ENCODE results near the gene PLAC8L1.
"Not testable (repeated sequence)": the region's sequence is repeated elsewhere in the genome, so short reads cannot be mapped to it uniquely, and the experiment has no call there.

The PLAC8L1 gene, protein sequence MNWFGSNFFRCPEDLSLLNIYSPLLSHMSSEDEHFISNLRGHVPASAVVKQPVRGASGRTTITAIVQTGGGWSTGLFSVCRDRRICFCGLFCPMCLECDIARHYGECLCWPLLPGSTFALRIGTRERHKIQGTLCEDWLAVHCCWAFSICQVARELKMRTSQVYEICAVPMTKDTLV

DNA sequence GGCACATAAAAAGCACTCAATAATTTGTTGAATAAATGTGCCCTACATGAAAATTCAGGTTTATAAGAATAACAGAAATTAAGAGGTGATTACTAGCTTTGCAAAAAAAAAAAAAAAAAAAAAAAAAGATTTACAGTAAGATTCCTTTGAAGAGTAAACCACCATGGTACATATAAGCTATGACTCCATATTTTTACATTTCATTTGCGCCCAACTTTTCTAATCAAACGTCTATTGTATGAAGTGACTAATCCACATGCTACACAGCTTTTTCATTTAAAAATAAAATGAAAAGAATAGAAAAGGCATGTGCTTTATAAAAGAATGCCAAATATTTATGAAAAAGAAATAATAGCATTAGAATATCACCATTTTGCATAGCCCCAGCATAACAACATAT, at the start of gene PLAC8L1:
PLAC8L1 (minus strand) TSS at position 101 of the 400 bp plus-strand sequence. CDS start 1,266 bp downstream, outside the sequence.
- TF ChIP-seq, protein P1, sequence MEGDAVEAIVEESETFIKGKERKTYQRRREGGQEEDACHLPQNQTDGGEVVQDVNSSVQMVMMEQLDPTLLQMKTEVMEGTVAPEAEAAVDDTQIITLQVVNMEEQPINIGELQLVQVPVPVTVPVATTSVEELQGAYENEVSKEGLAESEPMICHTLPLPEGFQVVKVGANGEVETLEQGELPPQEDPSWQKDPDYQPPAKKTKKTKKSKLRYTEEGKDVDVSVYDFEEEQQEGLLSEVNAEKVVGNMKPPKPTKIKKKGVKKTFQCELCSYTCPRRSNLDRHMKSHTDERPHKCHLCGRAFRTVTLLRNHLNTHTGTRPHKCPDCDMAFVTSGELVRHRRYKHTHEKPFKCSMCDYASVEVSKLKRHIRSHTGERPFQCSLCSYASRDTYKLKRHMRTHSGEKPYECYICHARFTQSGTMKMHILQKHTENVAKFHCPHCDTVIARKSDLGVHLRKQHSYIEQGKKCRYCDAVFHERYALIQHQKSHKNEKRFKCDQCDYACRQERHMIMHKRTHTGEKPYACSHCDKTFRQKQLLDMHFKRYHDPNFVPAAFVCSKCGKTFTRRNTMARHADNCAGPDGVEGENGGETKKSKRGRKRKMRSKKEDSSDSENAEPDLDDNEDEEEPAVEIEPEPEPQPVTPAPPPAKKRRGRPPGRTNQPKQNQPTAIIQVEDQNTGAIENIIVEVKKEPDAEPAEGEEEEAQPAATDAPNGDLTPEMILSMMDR (IDR thresholded peaks at IDR 0.05; ENCODE audit: low read depth, low read length) = no peak
- DNase-seq (ENCODE audit: low read depth, low spot score) = no peak
- in situ Hi-C loops (cut with HindIII; ENCODE audit: low sequenced_read_pairs) = no loop called here
- H3K4me3 ChIP-seq (ENCODE audit: low read depth, low read length) = no peak within 1 kb of the TSS

DNA sequence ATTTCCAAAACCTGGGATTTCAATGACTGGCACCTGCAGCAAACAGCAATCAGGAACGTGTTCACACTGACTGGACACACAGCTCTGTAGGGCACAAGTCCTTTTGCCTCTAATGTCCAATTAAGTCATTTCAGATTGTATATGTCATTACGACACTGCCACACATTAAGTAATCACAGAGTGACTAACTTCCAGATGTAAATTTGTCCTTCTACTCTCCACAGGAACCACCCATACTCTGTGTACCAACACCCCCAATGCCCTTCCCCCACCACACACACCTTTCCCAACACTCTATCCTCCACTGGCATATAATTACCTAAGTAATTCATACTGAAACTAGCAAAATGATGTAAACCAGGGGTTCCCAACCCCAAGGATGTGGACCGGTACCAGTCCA, 46.6 kb upstream of the PLAC8L1 start:
- H3K4me3 ChIP-seq (ENCODE audit: low read depth, low read length) = no peak overlapping the region
- in situ Hi-C loops (cut with HindIII; ENCODE audit: low sequenced_read_pairs) = no loop called here
- DNase-seq (ENCODE audit: low read depth, low spot score) = no peak
- TF ChIP-seq, protein P1 (IDR thresholded peaks at IDR 0.05; ENCODE audit: low read depth, low read length) = no peak

DNA sequence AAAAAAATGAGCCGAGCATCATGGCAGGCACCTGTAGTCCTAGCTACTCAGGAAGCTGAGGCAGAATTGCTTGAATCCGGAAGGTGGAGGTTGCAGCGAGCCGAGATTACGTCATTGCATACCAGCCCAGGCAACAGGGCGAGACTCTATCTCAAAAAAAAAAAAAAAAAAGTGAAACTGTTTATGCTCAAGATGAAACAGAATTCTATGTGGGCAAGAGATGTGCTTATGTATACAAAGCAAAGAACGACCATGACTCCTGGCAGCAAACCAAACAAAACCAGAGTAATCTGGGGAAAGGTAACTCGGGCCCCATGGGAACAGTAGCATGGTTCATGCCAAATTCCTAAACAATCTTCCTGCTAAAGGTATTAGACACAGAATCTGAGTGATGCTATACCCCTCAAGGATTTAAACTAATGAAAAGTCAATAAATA, 32.6 kb upstream of the PLAC8L1 start:
- no peak overlapping the region for H3K4me3 ChIP-seq (ENCODE audit: low read depth, low read length)
- DNase-seq (ENCODE audit: low read depth, low spot score) = peak; percentile 48
- TF ChIP-seq, protein P1 (IDR thresholded peaks at IDR 0.05; ENCODE audit: low read depth, low read length) = no peak
- in situ Hi-C loops (cut with HindIII; ENCODE audit: low sequenced_read_pairs) = no loop called here

DNA sequence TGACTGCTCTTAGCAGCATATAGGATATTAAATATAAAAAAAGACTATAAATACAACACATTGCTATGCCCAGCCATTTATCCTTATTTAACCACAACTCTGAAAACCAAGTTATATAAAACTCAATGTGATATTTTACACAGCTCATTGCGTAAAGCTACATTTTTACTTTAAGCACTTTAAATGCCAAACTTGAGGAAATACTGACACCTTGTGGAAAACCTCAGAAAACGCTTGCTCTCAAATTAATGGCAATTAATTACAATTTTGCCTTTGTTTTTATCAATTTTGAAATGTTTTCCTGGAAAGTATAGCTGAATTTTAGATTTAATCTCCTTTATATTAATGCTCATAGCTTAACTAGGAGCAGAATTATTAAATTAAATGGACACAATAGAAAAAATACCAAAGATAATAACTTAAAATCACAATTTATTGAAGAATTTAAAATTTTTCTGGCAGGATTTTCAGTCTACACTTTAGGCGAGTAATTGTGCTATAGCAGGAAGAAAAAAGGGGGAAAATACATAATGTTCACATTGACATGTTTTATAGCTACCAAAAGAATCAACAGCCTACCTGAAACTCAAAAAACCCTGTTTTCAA, 25.2 kb upstream of the PLAC8L1 start:
- peak; percentile 31 for DNase-seq (ENCODE audit: low read depth, low spot score)

DNA sequence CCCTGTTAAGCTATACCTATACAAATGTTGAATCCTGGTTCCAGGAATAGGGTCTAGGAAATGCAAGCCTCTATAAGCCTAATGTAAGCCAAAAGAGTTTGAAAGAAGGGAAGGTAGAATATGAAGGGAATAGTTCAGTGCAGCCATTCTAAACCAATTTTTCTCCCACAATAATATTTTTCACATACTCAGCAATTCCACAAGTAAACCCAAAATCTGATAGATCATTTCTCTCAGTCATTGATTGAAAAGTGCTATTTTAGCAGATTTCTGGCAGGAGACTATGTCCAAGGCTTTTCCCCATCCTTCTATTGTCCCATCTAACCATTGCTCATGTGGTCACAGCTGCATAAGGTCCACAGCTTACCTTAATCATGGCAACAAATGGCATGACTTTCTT, 20.7 kb upstream of the PLAC8L1 start:
- TF ChIP-seq, protein P1 (IDR thresholded peaks at IDR 0.05; ENCODE audit: low read depth, low read length) = no peak
- in situ Hi-C loops (cut with HindIII; ENCODE audit: low sequenced_read_pairs) = no loop called here
- H3K4me3 ChIP-seq (ENCODE audit: low read depth, low read length) = no peak overlapping the region
- DNase-seq (ENCODE audit: low read depth, low spot score) = no peak

More for the DNA sequence above, 25.2 kb upstream of the PLAC8L1 start:
- in situ Hi-C loops (cut with HindIII; ENCODE audit: low sequenced_read_pairs) = no loop called here
- no peak overlapping the region for H3K4me3 ChIP-seq (ENCODE audit: low read depth, low read length)
- TF ChIP-seq, protein P1 (IDR thresholded peaks at IDR 0.05; ENCODE audit: low read depth, low read length) = peak; percentile 50

DNA sequence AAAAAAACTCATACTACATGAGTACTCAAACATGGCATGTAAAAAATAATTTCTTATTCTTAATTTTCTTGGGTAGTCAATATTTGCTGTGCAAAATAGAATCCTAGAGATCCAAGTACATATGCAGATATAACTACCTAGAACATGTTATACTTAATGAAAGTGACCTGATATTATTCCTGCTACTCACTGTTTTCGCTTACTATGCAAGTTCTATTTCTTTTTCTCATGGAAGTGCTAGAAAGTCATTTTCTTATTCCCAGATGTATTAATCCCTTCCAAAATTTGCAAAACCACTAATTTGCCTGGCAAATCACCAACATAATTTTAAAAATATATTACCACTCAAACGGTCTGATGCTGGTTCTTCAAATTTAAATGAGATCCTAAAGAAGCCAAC, 19.2 kb upstream of the PLAC8L1 start:
- TF ChIP-seq, protein P1 (IDR thresholded peaks at IDR 0.05; ENCODE audit: low read depth, low read length) = no peak

DNA sequence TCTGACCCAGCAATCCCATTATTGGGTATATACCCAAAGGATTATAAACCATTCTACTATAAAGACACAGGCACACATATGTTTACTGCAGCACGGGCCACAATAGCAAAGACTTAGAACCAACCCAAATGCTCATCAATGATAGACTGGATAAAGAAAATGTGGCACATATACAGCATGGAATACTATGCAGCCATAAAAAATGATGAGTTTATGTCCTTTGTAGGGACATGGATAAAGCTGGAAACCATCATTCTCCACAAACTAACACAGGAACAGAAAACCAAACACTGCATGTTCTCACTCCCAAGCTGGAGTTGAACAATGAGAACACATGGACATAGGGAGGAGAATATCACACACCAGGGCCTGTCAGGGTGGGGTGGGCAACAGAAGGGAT, 16.1 kb upstream of the PLAC8L1 start:
- DNase-seq (ENCODE audit: low read depth, low spot score); in situ Hi-C loops (cut with HindIII; ENCODE audit: low sequenced_read_pairs); H3K4me3 ChIP-seq (ENCODE audit: low read depth, low read length): not testable (repeated sequence)

More for the DNA sequence above, 19.2 kb upstream of the PLAC8L1 start:
- no peak for DNase-seq (ENCODE audit: low read depth, low spot score)
- no peak overlapping the region for H3K4me3 ChIP-seq (ENCODE audit: low read depth, low read length)
- in situ Hi-C loops (cut with HindIII; ENCODE audit: low sequenced_read_pairs) = no loop called here
